Upper lobe of left lung (tissue), 6 donors: Measurements from ENCODE around the gene ZC3H7B. TPM values are rescaled to one million over a fixed set of nuclear protein-coding genes. Genes with fewer than 3 reads are reported as not detected.
"Not testable (repeated sequence)": the region's sequence is repeated elsewhere in the genome, so short reads cannot be mapped to it uniquely, and the experiment has no call there.

ENCODE experiments used
- ATAC-seq, 2 donors: fragments of 200-7000 bp; cut with Tn5 transposase; one replicate each; pipeline ENCODE4 v1.9.1; 2022; ENCODE audit warnings: mild to moderate bottlenecking in 2 of 2, moderate library complexity in 2 of 2; ENCODE audit not compliant: low FRiP score in 2 of 2
- DNase-seq, 2 donors: peaks; one replicate each; pipeline ENCODE4 v3.0.0-alpha.2; 2019 to 2020
- H3K27ac ChIP-seq, 4 donors: fragments of 200-600 bp; sonication (generic); one replicate each; pipeline ENCODE4 v1.5.1; 2016 to 2019
- H3K27me3 ChIP-seq, 4 donors: fragments of 200-600 bp; sonication (generic); one replicate each; pipeline ENCODE4 v1.5.1; 2017 to 2019
- H3K36me3 ChIP-seq, 4 donors: fragments of 200-600 bp; sonication (generic); one replicate each; pipeline ENCODE4 v1.5.1; 2016 to 2019
- H3K4me1 ChIP-seq, 4 donors: fragments of 200-600 bp; sonication (generic); one replicate each; pipeline ENCODE4 v1.5.1; 2018 to 2019
- H3K4me3 ChIP-seq, 4 donors: fragments of 200-600 bp; sonication (generic); one replicate each; pipeline ENCODE4 v1.5.1; 2017 to 2019; ENCODE audit warnings: mild to moderate bottlenecking in 2 of 4, moderate library complexity in 1 of 4
- H3K9me3 ChIP-seq, 4 donors: fragments of 200-600 bp; sonication (generic); one replicate each; pipeline ENCODE4 v1.5.1; 2018 to 2019
- EP300 ChIP-seq, 4 donors: sonication (generic); formaldehyde crosslinking; IDR thresholded peaks; one replicate each; pipeline ENCODE4 v1.5.1; 2017; ENCODE audit warnings: antibody characterized with exemption in 4 of 4, control low read depth in 2 of 4
- POLR2A ChIP-seq, 4 donors: fragments of 450-650 bp; IDR thresholded peaks; one replicate each; pipeline ENCODE4 v1.5.1; 2016 to 2017; ENCODE audit warnings: antibody characterized with exemption in 4 of 4, mild to moderate bottlenecking in 2 of 4
- POLR2AphosphoS5 ChIP-seq, 2 donors: sonication (generic); formaldehyde crosslinking; IDR thresholded peaks; one replicate each; pipeline ENCODE4 v1.5.1; 2017; ENCODE audit warnings: antibody characterized with exemption in 2 of 2
- WGBS, 2 donors: methylation state at CpG; one replicate each; pipeline ENCODE4 v1.1.5; 2017 to 2018; 5-methylcytosine and 5-hydroxymethylcytosine counted together
- total RNA-seq, 6 donors: library from RNA; depleted of rRNA in 4 of 6; stranded (reverse); fragments of >200 nt in 4 of 6; gene quantifications; one replicate each; pipeline versions ENCODE4 v1.1.0 to v1.2.1, GENCODE V29; 2016 to 2021
- TF ChIP-seq, protein P1 (sequence below), 6 experiments: fragments of 450-650 bp in 4 of 6; fragments of 200-600 bp in 2 of 6; sonication (generic) in 2 of 6; IDR thresholded peaks; one replicate each; pipeline ENCODE4 v1.5.1; 2016 to 2019; ENCODE audit warnings: antibody characterized with exemption in 6 of 6
- donor health status: DM: no; HTN: no; CAD: no; lungs with moderate emphysema.
- donor health status: DM: no; HTN: yes; CAD: no; lungs with severe emphysema.

The ZC3H7B gene
- total RNA-seq, 6 donors from 2014 or later, result 48.2 to 67.4 (median 56.9) TPM

DNA sequence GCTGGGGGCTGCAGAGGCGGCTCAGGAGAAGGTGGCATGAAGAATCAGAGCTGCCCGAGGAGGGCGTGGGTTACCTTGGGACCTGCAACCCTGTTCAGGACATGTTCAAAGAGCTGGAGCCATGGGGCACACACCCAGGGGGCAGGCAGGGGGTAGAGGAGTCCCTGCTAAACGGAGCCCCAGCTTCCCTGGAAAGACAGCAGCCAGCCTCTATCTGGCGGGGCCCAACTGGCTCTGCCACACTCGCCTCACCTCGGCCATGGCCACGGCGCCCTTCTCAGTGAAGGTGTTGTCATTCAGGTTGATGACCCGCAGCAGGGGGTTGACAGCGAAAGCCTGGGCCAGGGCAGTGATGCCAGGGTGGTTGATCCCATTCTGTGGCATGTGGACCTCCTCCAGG, 43.6 kb upstream of the ZC3H7B start:
- TF ChIP-seq, protein P1, sequence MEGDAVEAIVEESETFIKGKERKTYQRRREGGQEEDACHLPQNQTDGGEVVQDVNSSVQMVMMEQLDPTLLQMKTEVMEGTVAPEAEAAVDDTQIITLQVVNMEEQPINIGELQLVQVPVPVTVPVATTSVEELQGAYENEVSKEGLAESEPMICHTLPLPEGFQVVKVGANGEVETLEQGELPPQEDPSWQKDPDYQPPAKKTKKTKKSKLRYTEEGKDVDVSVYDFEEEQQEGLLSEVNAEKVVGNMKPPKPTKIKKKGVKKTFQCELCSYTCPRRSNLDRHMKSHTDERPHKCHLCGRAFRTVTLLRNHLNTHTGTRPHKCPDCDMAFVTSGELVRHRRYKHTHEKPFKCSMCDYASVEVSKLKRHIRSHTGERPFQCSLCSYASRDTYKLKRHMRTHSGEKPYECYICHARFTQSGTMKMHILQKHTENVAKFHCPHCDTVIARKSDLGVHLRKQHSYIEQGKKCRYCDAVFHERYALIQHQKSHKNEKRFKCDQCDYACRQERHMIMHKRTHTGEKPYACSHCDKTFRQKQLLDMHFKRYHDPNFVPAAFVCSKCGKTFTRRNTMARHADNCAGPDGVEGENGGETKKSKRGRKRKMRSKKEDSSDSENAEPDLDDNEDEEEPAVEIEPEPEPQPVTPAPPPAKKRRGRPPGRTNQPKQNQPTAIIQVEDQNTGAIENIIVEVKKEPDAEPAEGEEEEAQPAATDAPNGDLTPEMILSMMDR (IDR thresholded peaks at IDR 0.05), result no peak
- TF ChIP-seq POLR2AphosphoS5 (IDR thresholded peaks at IDR 0.05) (no peak), EP300 (IDR thresholded peaks at IDR 0.05) (no peak), POLR2A (IDR thresholded peaks at IDR 0.05) (no peak)
- 97% methylated on average over 6 to 11 of the region's 11 CpGs for WGBS, 2 donors
- DNase-seq, result no peak

DNA sequence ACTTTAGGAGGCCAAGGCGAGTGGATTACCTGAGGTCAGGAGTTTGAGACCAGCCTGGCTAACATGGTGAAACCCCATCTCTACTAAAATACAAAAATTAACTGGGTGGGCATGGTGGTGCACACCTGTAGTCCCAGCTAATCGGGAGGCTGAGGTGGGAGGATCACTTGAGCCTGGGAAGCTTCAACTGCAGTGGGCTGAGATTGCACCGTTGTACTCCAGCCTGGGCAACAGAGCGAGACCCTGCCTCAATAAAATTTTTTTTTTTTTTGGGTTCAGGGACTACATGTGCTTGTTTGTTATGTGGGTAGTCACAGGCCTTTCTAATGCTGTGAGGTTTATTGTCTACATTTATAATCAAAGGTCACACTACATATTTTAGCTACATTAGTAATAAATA, 41.6 kb upstream of the ZC3H7B start:
- peaks cover 18 to 100% (median 81%) of the 10 kb centered on the region in 4 donors for H3K36me3 ChIP-seq
- not testable (repeated sequence) for H3K27ac ChIP-seq, H3K27me3 ChIP-seq, ATAC-seq, DNase-seq, H3K4me1 ChIP-seq, H3K9me3 ChIP-seq, H3K4me3 ChIP-seq
- 90 to 95% methylated on average over 4 of the region's 4 CpGs for WGBS, 2 donors

More for the DNA sequence above, 43.6 kb upstream of the ZC3H7B start:
- Histone ChIP-seq H3K4me3 (no peak overlapping the region), H3K27ac (no peak overlapping the region), H3K4me1 (no peaks in the 10 kb centered on the region), H3K36me3 (peaks cover 25 to 98% (median 80%) of the 10 kb centered on the region in 4 donors), H3K27me3 (no peaks in the 10 kb centered on the region), H3K9me3 (no peaks in the 10 kb centered on the region)
- no peak for ATAC-seq

DNA sequence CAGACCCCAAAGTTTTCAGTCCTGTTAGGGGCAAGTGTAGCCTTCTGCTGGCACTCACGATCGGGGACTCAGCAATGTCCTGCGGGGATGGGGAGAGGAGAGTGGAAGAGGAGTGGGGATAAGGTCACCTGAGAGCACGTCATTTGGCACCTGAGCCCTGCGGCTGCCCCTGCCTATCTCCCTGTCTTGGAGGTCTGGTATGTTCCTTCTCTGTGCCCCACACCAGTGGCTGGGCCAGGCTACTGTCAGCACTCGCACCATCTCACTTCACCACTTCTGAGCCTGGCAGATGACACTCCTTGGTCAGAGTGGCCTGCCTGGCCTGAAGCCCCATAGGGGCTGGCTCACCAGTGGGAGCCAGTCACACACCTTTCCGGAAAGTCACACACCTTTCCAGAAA, 40.5 kb upstream of the ZC3H7B start:
- Histone ChIP-seq H3K27me3 (no peaks in the 10 kb centered on the region), H3K36me3 (peaks cover 18 to 99% (median 81%) of the 10 kb centered on the region in 4 donors), H3K9me3 (no peaks in the 10 kb centered on the region), H3K27ac (no peak overlapping the region), H3K4me3 (no peak overlapping the region), H3K4me1 (no peaks in the 10 kb centered on the region)
- no peak for ATAC-seq
- no peak for DNase-seq
- TF ChIP-seq POLR2AphosphoS5 (IDR thresholded peaks at IDR 0.05) (no peak), EP300 (IDR thresholded peaks at IDR 0.05) (no peak), POLR2A (IDR thresholded peaks at IDR 0.05) (no peak)
- TF ChIP-seq, protein P1 (IDR thresholded peaks at IDR 0.05), result no peak
- 97 to 99% methylated on average over 7 of the region's 7 CpGs for WGBS, 2 donors

DNA sequence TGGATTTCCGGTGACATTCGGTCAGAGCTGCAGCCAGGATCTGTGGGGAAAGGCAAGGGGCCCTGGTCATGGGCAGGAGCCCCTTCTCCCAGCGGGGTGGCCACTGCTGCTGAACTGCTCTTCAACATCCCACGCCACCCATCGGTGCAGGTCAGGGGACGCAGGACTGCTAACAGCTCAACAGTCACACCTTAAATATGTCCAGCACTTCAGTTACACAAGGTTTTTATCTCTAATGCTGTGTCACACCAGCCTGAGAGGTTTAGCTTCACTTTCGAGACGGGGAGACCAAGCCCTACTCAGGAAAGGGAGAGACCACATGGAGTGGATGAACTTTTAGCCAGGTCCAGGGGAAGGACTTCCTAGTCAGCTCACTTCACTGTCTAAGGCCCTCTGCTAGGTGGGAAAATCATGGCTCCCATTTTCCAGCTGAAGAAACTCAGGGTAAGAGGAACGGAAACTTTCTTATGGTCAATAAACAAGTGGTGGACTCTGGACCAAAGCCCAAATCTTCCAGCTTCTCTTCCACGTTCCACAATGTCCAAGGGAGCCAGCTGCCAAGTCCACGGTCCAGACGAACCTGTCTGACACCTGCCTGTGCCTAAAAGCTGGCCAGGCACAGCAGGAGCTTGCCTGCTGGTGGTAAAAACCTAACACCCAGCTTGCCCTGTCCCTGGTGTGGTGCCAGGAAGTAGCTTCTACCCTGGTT, 39.6 kb upstream of the ZC3H7B start:
- H3K4me1 ChIP-seq, result no peaks in the 10 kb centered on the region
- 83 to 90% methylated on average over 11 to 12 of the region's 12 CpGs for WGBS, 2 donors
- TF ChIP-seq, protein P1 (IDR thresholded peaks at IDR 0.05), result no peak
- TF ChIP-seq POLR2A (IDR thresholded peaks at IDR 0.05) (no peak), EP300 (IDR thresholded peaks at IDR 0.05) (no peak), POLR2AphosphoS5 (IDR thresholded peaks at IDR 0.05) (no peak)
- no peak for ATAC-seq
- no peak for DNase-seq
- H3K4me3 ChIP-seq, result no peak overlapping the region
- H3K27me3 ChIP-seq, result no peaks in the 10 kb centered on the region
- H3K9me3 ChIP-seq, result no peaks in the 10 kb centered on the region
- H3K36me3 ChIP-seq, result peaks cover 18 to 96% (median 77%) of the 10 kb centered on the region in 4 donors
- no peak overlapping the region for H3K27ac ChIP-seq

DNA sequence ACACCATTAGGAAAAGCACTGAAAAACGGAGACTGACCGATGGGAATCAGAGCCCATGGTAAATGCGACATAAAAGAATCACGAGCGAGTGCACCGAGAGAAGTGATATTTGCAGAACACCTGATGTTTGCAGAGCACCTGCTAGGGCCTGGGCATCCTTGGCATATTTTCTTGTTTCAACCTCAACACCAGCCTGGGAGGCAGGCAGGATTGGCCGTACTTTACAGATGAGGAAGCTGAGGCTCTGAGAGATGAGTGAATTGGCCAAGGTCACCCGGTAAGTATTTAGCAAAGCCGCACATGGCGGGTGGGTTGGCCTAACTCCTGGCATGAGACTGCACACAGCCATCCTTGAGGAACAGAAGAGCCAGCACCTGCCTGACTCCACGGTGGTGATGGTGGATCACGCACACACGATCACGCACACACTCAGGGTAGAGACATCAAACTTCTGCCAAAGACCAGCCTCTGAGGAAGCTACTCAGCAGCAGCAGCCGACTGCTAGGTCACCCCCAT, 39.0 kb upstream of the ZC3H7B start:
- no peak for DNase-seq
- no peak overlapping the region for H3K4me3 ChIP-seq
- H3K4me1 ChIP-seq, result no peaks in the 10 kb centered on the region
- H3K27ac ChIP-seq, result no peak overlapping the region
- no peaks in the 10 kb centered on the region for H3K27me3 ChIP-seq
- 96 to 98% methylated on average over 15 of the region's 15 CpGs for WGBS, 2 donors
- TF ChIP-seq, protein P1 (IDR thresholded peaks at IDR 0.05), result no peak
- no peak for TF ChIP-seq POLR2A (IDR thresholded peaks at IDR 0.05)
- TF ChIP-seq EP300 (IDR thresholded peaks at IDR 0.05), result no peak
- no peak for TF ChIP-seq POLR2AphosphoS5 (IDR thresholded peaks at IDR 0.05)
- no peak for ATAC-seq
- H3K9me3 ChIP-seq, result no peaks in the 10 kb centered on the region
- peaks cover 20 to 94% (median 77%) of the 10 kb centered on the region in 4 donors for H3K36me3 ChIP-seq
